K562 (cell line): ENCODE measurements around the gene IFFO2.
"Not testable (repeated sequence)": the region's sequence is repeated elsewhere in the genome, so short reads cannot be mapped to it uniquely, and the experiment has no call there.

Experiments used
- EHMT2 ChIP-seq: fragments of 450-650 bp; IDR thresholded peaks from 2 replicates; pipeline ENCODE4 v1.6.1; 2018; ENCODE audit warnings: antibody characterized with exemption
- EZH2 ChIP-seq: IDR thresholded peaks from 2 replicates; pipeline ENCODE4 v1.6.1; 2012; ENCODE audit warnings: low read depth, mild to moderate bottlenecking, inconsistent platforms, low read length, borderline replicate concordance
- HDAC6 ChIP-seq: IDR thresholded peaks from 2 replicates; pipeline ENCODE4 v1.6.1; 2012; ENCODE audit warnings: low read depth, mild to moderate bottlenecking, control low read depth, inconsistent platforms, low read length, moderate library complexity
- POLR2A ChIP-seq: fragments of 450-650 bp; conservative IDR thresholded peaks from 2 replicates; pipeline ENCODE4 v1.6.1; 2016
- RAD21 ChIP-seq, 2 experiments: fragments of 250-450 bp in 1 of 2; fragments of 450-650 bp in 1 of 2; sonication (Bioruptor Pico) in 1 of 2; formaldehyde crosslinking in 1 of 2; IDR thresholded peaks in 1 of 2; conservative IDR thresholded peaks in 1 of 2; 2 replicates each; pipeline versions ENCODE4 v1.4.0 to v1.8.0; 2020 to 2022; ENCODE audit warnings: mild to moderate bottlenecking in 2 of 2, moderate library complexity in 1 of 2
- SIN3A ChIP-seq, 2 experiments: fragments of 150-350 bp in 1 of 2; IDR thresholded peaks; 2 replicates each; pipeline ENCODE4 v1.6.1; 2011 to 2016; ENCODE audit warnings: borderline replicate concordance in 2 of 2, low read depth in 2 of 2, low read length in 2 of 2, mild to moderate bottlenecking in 2 of 2, moderate library complexity in 2 of 2; ENCODE audit not compliant: control insufficient read depth in 1 of 2
- USF2 ChIP-seq: sonication (generic); formaldehyde crosslinking; IDR thresholded peaks from 2 replicates; pipeline ENCODE4 v1.5.0; 2020; ENCODE audit warnings: missing genetic modification reagents
- ZBTB1 ChIP-seq: sonication (generic); formaldehyde crosslinking; IDR thresholded peaks from 2 replicates; pipeline ENCODE4 v1.8.1; 2023; ENCODE audit warnings: missing genetic modification reagents, low read depth, mild to moderate bottlenecking, borderline replicate concordance

GRCh38 chr1:18870595-18870865, 85.9 kb downstream of the IFFO2 start:
- not testable (repeated sequence) for TF ChIP-seq EZH2; EHMT2; SIN3A (IDR thresholded peaks at IDR 0.05; ENCODE audit: borderline replicate concordance in 2 of 2, control insufficient read depth in 1 of 2, low read depth in 2 of 2, low read length in 2 of 2); RAD21 (CRISPR knock-in tag; conservative IDR thresholded peaks at IDR 0.05 in 1 of 2, IDR thresholded peaks at IDR 0.05 in 1 of 2); HDAC6; USF2; ZBTB1; POLR2A
